GM19372 (cell line): Measurements from ENCODE around the gene GTPBP10.
"Not testable (repeated sequence)": the region's sequence is repeated elsewhere in the genome, so short reads cannot be mapped to it uniquely, and the experiment has no call there.

Source experiments
- ATAC-seq: cut with Tn5 transposase; IDR thresholded peaks from one replicate; pipeline ENCODE4 v1.9.1; 2021; ENCODE audit warnings: mild to moderate bottlenecking, low read depth, moderate library complexity; ENCODE audit not compliant: unreplicated experiment

GTPBP10 gene

GRCh38 chr7:90346336-90347125 lies at the start of gene GTPBP10:
GTPBP10 (plus strand) TSS chr7:90346716; CDS start chr7:90346742, 26 bp downstream.
- peak; percentile 83 for ATAC-seq

- ATAC-seq, result peak; percentile 89
These were observed 48.1 kb upstream of the GTPBP10 start for GRCh38 chr7:90298145-90299038.

- no peak for ATAC-seq
These were observed 43.3 kb upstream of the GTPBP10 start for GRCh38 chr7:90303241-90303640.

- no peak for ATAC-seq
These were observed 36.6 kb upstream of the GTPBP10 start for GRCh38 chr7:90309872-90310271.

- ATAC-seq, result no peak
These were observed 35.3 kb upstream of the GTPBP10 start for GRCh38 chr7:90311175-90311574.

GRCh38 chr7:90312745-90313144 lies 33.8 kb upstream of the GTPBP10 start:
- ATAC-seq, result no peak

- no peak for ATAC-seq
These were observed 32.6 kb upstream of the GTPBP10 start for GRCh38 chr7:90313907-90314306.

- ATAC-seq, result no peak
These were observed 26.5 kb upstream of the GTPBP10 start for GRCh38 chr7:90320014-90320413.

- ATAC-seq, result no peak
These were observed 26.1 kb upstream of the GTPBP10 start for GRCh38 chr7:90320418-90320800.

- ATAC-seq, result no peak
These were observed 25.6 kb upstream of the GTPBP10 start, which contains the start of gene FAM237B for GRCh38 chr7:90320801-90321494. FAM237B (minus strand) TSS chr7:90321304; CDS start chr7:90319748, 1,556 bp downstream.

GRCh38 chr7:90322837-90323236 lies 23.7 kb upstream of the GTPBP10 start:
- ATAC-seq, result no peak

- no peak for ATAC-seq
These were observed 20.0 kb upstream of the GTPBP10 start for GRCh38 chr7:90326500-90326899.

- ATAC-seq, result no peak
These were observed 12.2 kb upstream of the GTPBP10 start for GRCh38 chr7:90334193-90334843.

GRCh38 chr7:90334926-90335325 lies 11.6 kb upstream of the GTPBP10 start:
- not testable (repeated sequence) for ATAC-seq

GRCh38 chr7:90337106-90337505 lies 9.4 kb upstream of the GTPBP10 start:
- ATAC-seq, result no peak

- no peak for ATAC-seq
These were observed 1.5 kb upstream of the GTPBP10 start for GRCh38 chr7:90345016-90345415.

GRCh38 chr7:90345595-90346335 lies 751 bp upstream of the GTPBP10 start:
- peak; percentile 25 for ATAC-seq

- ATAC-seq, result no peak
These were observed 1.2 kb downstream of the GTPBP10 start for GRCh38 chr7:90347759-90348158.

- no peak for ATAC-seq
These were observed 2.8 kb downstream of the GTPBP10 start for GRCh38 chr7:90349305-90349704.

GRCh38 chr7:90350032-90350431 lies 3.5 kb downstream of the GTPBP10 start:
- not testable (repeated sequence) for ATAC-seq
